ENCODE results near the gene TFDP2. TPM values are rescaled to one million over a fixed set of nuclear protein-coding genes. Genes with fewer than 3 reads are reported as not detected.

TFDP2 gene
- total RNA-seq, 6 donors from 2014 or later = 25.1 to 48.5 (median 30.8) TPM

DNA sequence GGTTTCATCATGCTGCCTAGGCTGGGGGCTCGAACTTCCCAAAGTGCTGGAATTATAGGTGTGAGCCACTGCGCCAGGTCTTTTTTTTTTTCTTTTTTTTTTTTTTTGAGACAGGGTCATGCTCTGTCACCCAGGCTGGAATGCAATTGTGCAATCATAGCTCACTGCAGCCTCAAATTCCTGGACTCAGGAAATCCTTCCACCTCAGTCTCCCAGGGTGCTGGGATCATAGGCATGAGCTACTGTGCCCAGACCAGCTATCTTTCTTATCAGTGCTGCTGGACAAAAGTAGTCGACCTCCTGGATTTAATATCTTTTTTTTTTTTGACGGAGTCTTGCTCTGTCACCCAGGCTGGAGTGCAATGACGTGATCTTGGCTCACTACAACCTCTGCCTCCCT is 60.8 kb downstream of the TFDP2 start:
- WGBS, 2 donors = 72 to 91% methylated on average over 5 of the region's 5 CpGs
- TF ChIP-seq POLR2AphosphoS5 (IDR thresholded peaks at IDR 0.05) (no peak), POLR2A (IDR thresholded peaks at IDR 0.05) (no peak)

DNA sequence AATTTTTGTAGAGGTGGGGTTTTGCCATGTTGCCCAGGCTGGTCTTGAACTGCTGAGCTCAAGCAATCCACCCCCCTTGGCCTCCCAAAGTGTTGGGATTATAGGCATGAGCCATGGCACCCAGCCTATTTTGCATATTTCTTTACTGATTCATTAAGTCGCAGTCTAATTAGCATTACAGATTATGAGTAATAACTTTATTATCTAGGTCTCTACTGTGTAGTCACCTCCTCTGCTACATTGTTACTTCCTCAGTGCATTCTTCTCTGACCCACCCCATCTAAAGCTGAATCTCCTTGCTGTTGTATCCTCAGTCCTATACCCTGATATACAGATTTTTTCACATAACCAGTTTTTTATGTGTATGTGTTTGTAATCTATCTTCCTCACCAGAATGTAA is 61.7 kb downstream of the TFDP2 start:
- WGBS, 2 donors = 93 to 94% methylated on average over 1 of the region's 1 CpG
- ATAC-seq (ENCODE audit: low FRiP score in 2 of 2) (no peak), DNase-seq (no peak)
- Histone ChIP-seq H3K27me3 (no peaks in the 10 kb centered on the region), H3K36me3 (no peaks in the 10 kb centered on the region), H3K4me1 (no peaks in the 10 kb centered on the region), H3K9me3 (no peaks in the 10 kb centered on the region), H3K27ac (no peak overlapping the region), H3K4me3 (no peak overlapping the region)
- TF ChIP-seq POLR2AphosphoS5 (IDR thresholded peaks at IDR 0.05) = no peak
- no peak for TF ChIP-seq EP300 (IDR thresholded peaks at IDR 0.05)
- TF ChIP-seq POLR2A (IDR thresholded peaks at IDR 0.05) = no peak
- TF ChIP-seq, protein P1, sequence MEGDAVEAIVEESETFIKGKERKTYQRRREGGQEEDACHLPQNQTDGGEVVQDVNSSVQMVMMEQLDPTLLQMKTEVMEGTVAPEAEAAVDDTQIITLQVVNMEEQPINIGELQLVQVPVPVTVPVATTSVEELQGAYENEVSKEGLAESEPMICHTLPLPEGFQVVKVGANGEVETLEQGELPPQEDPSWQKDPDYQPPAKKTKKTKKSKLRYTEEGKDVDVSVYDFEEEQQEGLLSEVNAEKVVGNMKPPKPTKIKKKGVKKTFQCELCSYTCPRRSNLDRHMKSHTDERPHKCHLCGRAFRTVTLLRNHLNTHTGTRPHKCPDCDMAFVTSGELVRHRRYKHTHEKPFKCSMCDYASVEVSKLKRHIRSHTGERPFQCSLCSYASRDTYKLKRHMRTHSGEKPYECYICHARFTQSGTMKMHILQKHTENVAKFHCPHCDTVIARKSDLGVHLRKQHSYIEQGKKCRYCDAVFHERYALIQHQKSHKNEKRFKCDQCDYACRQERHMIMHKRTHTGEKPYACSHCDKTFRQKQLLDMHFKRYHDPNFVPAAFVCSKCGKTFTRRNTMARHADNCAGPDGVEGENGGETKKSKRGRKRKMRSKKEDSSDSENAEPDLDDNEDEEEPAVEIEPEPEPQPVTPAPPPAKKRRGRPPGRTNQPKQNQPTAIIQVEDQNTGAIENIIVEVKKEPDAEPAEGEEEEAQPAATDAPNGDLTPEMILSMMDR (IDR thresholded peaks at IDR 0.05) = no peak

More for the DNA sequence above, 60.8 kb downstream of the TFDP2 start:
- Histone ChIP-seq H3K9me3 (no peaks in the 10 kb centered on the region), H3K27me3 (no peaks in the 10 kb centered on the region), H3K4me3 (no peak overlapping the region), H3K27ac (no peak overlapping the region), H3K36me3 (no peaks in the 10 kb centered on the region), H3K4me1 (no peaks in the 10 kb centered on the region)
- ATAC-seq (ENCODE audit: low FRiP score in 2 of 2) (no peak), DNase-seq (no peak)

GRCh38 chr3:142086581-142087090 is 62.7 kb downstream of the TFDP2 start:
- H3K4me3 ChIP-seq = no peak overlapping the region
- no peaks in the 10 kb centered on the region for H3K27me3 ChIP-seq
- no peak for DNase-seq
- no peak for ATAC-seq (ENCODE audit: low FRiP score in 2 of 2)
- 51 to 57% methylated on average over 2 of the region's 2 CpGs for WGBS, 2 donors
- no peaks in the 10 kb centered on the region for H3K4me1 ChIP-seq
- H3K36me3 ChIP-seq = no peaks in the 10 kb centered on the region
- no peaks in the 10 kb centered on the region for H3K9me3 ChIP-seq
- no peak overlapping the region for H3K27ac ChIP-seq
- TF ChIP-seq POLR2A (IDR thresholded peaks at IDR 0.05) (no peak), POLR2AphosphoS5 (IDR thresholded peaks at IDR 0.05) (no peak), EP300 (IDR thresholded peaks at IDR 0.05) (no peak)
- TF ChIP-seq, protein P1 (IDR thresholded peaks at IDR 0.05) = no peak

- H3K9me3 ChIP-seq = no peaks in the 10 kb centered on the region
- TF ChIP-seq EP300 (IDR thresholded peaks at IDR 0.05) (no peak), POLR2AphosphoS5 (IDR thresholded peaks at IDR 0.05) (no peak), POLR2A (IDR thresholded peaks at IDR 0.05) (no peak)
- TF ChIP-seq, protein P1 (IDR thresholded peaks at IDR 0.05) = no peak
- no peaks in the 10 kb centered on the region for H3K36me3 ChIP-seq
- H3K4me3 ChIP-seq = no peak overlapping the region
- DNase-seq = no peak
- peaks cover 0 to 12% (median 0%) of the 10 kb centered on the region in 4 donors for H3K4me1 ChIP-seq
- no peaks in the 10 kb centered on the region for H3K27me3 ChIP-seq
- H3K27ac ChIP-seq = no peak overlapping the region
- ATAC-seq (ENCODE audit: low FRiP score in 2 of 2) = no peak
Observed at GRCh38 chr3:142081178-142081577, 68.2 kb downstream of the TFDP2 start.

DNA sequence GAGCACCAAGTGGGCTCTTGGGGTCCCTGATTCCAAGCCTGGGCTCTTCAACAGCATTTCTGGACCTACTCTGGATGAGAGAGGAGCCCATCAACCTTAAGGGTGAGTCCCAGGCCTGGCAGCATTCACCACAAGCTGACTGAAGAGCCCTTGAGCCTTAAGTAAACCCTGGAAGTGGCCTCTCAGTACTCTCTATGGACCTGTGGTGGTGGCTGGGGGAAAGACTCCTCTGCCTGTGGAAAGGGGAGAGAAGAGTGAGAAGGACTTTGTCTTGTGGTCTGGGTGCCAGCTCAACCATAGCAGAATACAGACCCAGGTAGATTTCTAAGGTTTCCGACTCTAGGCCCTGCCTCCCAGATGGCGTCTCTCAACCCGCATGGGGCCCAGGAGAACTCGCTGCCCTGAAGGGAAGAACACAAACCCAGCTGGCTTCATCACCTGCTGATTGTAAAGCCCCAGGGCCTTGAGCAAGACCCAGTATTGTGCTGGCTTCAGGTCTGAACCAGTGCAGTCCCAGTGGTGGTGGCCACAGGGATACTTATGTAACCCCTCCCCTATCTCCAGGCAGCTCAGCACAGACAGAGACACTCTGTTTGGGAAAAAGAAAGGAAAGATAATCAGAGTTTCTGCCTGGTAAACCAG is 71.4 kb downstream of the TFDP2 start:
- Histone ChIP-seq H3K4me3 (no peak overlapping the region), H3K27me3 (no peaks in the 10 kb centered on the region), H3K9me3 (no peaks in the 10 kb centered on the region), H3K4me1 (peaks cover 0 to 12% (median 0%) of the 10 kb centered on the region in 4 donors), H3K27ac (no peak overlapping the region), H3K36me3 (no peaks in the 10 kb centered on the region)
- ATAC-seq (ENCODE audit: low FRiP score in 2 of 2) (peak; percentile 66 to 89), DNase-seq (peak in 1 of 2 donors; percentile 69)
- WGBS, 2 donors = 64 to 91% methylated on average over 4 of the region's 4 CpGs
- TF ChIP-seq POLR2AphosphoS5 (IDR thresholded peaks at IDR 0.05) = no peak
- TF ChIP-seq POLR2A (IDR thresholded peaks at IDR 0.05) = no peak
- TF ChIP-seq EP300 (IDR thresholded peaks at IDR 0.05) = no peak
- TF ChIP-seq, protein P1 (IDR thresholded peaks at IDR 0.05) = no peak
